GM23338 (cell line): ENCODE results near the gene CD84. TPM values are rescaled to one million over a fixed set of nuclear protein-coding genes. Genes with fewer than 3 reads are reported as not detected.

Experiments used
- ATAC-seq: fragments of 200-7000 bp; cut with Tn5 transposase; 3 replicates; pipeline ENCODE4 v1.9.1; 2020
- DNase-seq: peaks from one replicate; pipeline ENCODE4 v3.0.0-alpha.2; 2015; ENCODE audit warnings: low spot score
- H2AFZ ChIP-seq: fragments of 200-600 bp; sonication (generic); 2 replicates; pipeline ENCODE4 v1.8.0; 2016; ENCODE audit warnings: antibody characterized with exemption, mild to moderate bottlenecking, moderate library complexity
- H3F3A ChIP-seq: fragments of 200-600 bp; sonication (generic); replicated peaks from 2 replicates; pipeline ENCODE4 v1.8.0; 2017; ENCODE audit warnings: antibody characterized with exemption, mixed run types, low read depth
- H3K27ac ChIP-seq: fragments of 200-600 bp; sonication (generic); 2 replicates; pipeline ENCODE4 v1.6.1; 2016; ENCODE audit warnings: low read depth
- H3K27me3 ChIP-seq: fragments of 200-600 bp; sonication (generic); 2 replicates; pipeline ENCODE4 v1.8.0; 2016; ENCODE audit warnings: mild to moderate bottlenecking, mixed run types, moderate library complexity; ENCODE audit not compliant: insufficient read depth
- H3K36me3 ChIP-seq: fragments of 200-600 bp; sonication (generic); 2 replicates; pipeline ENCODE4 v1.8.0; 2016; ENCODE audit warnings: mild to moderate bottlenecking; ENCODE audit not compliant: insufficient read depth
- H3K4me1 ChIP-seq: fragments of 200-600 bp; sonication (generic); 2 replicates; pipeline ENCODE4 v1.8.0; 2016; ENCODE audit warnings: mild to moderate bottlenecking, moderate library complexity; ENCODE audit not compliant: insufficient read depth
- H3K4me2 ChIP-seq: fragments of 200-600 bp; sonication (generic); 2 replicates; pipeline ENCODE4 v1.7.1; 2017; ENCODE audit warnings: mixed run types
- H3K4me3 ChIP-seq: fragments of 200-600 bp; sonication (generic); 2 replicates; pipeline ENCODE4 v1.6.1; 2016; ENCODE audit warnings: mixed run types
- H3K79me2 ChIP-seq: fragments of 200-600 bp; sonication (generic); replicated peaks from 2 replicates; pipeline ENCODE4 v1.8.0; 2017; ENCODE audit warnings: mild to moderate bottlenecking; ENCODE audit not compliant: insufficient read depth
- H3K9me2 ChIP-seq: fragments of 200-600 bp; sonication (generic); 2 replicates; pipeline ENCODE4 v1.8.0; 2017; ENCODE audit not compliant: insufficient read depth
- H4K20me1 ChIP-seq: fragments of 200-600 bp; sonication (generic); replicated peaks from 2 replicates; pipeline ENCODE4 v1.8.0; 2017; ENCODE audit warnings: mild to moderate bottlenecking; ENCODE audit not compliant: insufficient read depth
- H3K27ac Mint-ChIP-seq: 2 replicates; pipeline ENCODE4 v1.8.0; 2020; ENCODE audit warnings: inconsistent platforms, mild to moderate bottlenecking, moderate library complexity, mixed read lengths
- H3K27me3 Mint-ChIP-seq: 3 replicates; pipeline ENCODE4 v1.8.0; 2022; ENCODE audit warnings: low read depth, mild to moderate bottlenecking, moderate library complexity, mixed read lengths, inconsistent platforms; ENCODE audit not compliant: insufficient read depth, poor library complexity
- H3K36me3 Mint-ChIP-seq: 3 replicates; pipeline ENCODE4 v1.8.0; 2021; ENCODE audit warnings: low read depth, mild to moderate bottlenecking, inconsistent platforms, moderate library complexity, mixed read lengths
- H3K4me1 Mint-ChIP-seq: 3 replicates; pipeline ENCODE4 v1.8.0; 2020; ENCODE audit warnings: mild to moderate bottlenecking, inconsistent platforms, mixed read lengths
- H3K4me3 Mint-ChIP-seq: 3 replicates; pipeline ENCODE4 v1.8.0; 2021; ENCODE audit warnings: moderate library complexity, mild to moderate bottlenecking, inconsistent platforms, mixed read lengths
- H3K9me3 Mint-ChIP-seq: 3 replicates; pipeline ENCODE4 v1.8.0; 2020; ENCODE audit warnings: moderate library complexity, mild to moderate bottlenecking, inconsistent platforms, mixed read lengths
- CREB1 ChIP-seq: fragments of 250-450 bp; sonication (Bioruptor Pico); IDR thresholded peaks from 2 replicates; pipeline ENCODE4 v1.5.0; 2020; ENCODE audit warnings: low read depth, mild to moderate bottlenecking, moderate library complexity
- EZH2 ChIP-seq: fragments of 200-600 bp; sonication (generic); IDR thresholded peaks from one replicate; pipeline ENCODE4 v1.8.0; 2017; ENCODE audit warnings: antibody characterized with exemption, mild to moderate bottlenecking, low read depth; ENCODE audit not compliant: unreplicated experiment
- EZH2phosphoT487 ChIP-seq: fragments of 200-600 bp; sonication (generic); IDR thresholded peaks from one replicate; pipeline ENCODE4 v1.8.1; 2018; ENCODE audit warnings: antibody characterized with exemption; ENCODE audit not compliant: unreplicated experiment
- JUNB ChIP-seq: IDR thresholded peaks from one replicate; pipeline ENCODE4 v1.6.1; 2016; ENCODE audit warnings: antibody characterized with exemption; ENCODE audit not compliant: unreplicated experiment
- NANOG ChIP-seq: IDR thresholded peaks from 2 replicates; pipeline ENCODE4 v1.6.1; 2016; ENCODE audit warnings: antibody characterized with exemption, borderline replicate concordance
- POLR2AphosphoS5 ChIP-seq: IDR thresholded peaks from 2 replicates; pipeline ENCODE4 v1.6.1; 2016; ENCODE audit warnings: antibody characterized with exemption, low read depth
- STAT1 ChIP-seq: IDR thresholded peaks from one replicate; pipeline ENCODE4 v1.6.1; 2016; ENCODE audit warnings: antibody characterized with exemption; ENCODE audit not compliant: unreplicated experiment
- ZNF114 ChIP-seq: fragments of 250-450 bp; sonication (Bioruptor Pico); IDR thresholded peaks from 2 replicates; pipeline ENCODE4 v1.5.0; 2020; ENCODE audit warnings: mild to moderate bottlenecking, moderate library complexity
- ZNF331 ChIP-seq: fragments of 250-450 bp; sonication (Bioruptor Pico); IDR thresholded peaks from 2 replicates; pipeline ENCODE4 v1.5.0; 2020; ENCODE audit warnings: low read depth, mild to moderate bottlenecking, moderate library complexity
- polyA plus RNA-seq: library from polyadenylated mRNA; unstranded; fragments of >200 nt; fragmentation: Nextera tagmentation; extraction: Ambion mirVana; gene quantifications from 2 replicates; pipeline ENCODE4 v1.2.1, GENCODE V29; 2016
- total RNA-seq: library from RNA; depleted of rRNA; stranded (reverse); fragments of >200 nt; shearing (Covaris generic); gene quantifications from 2 replicates; pipeline ENCODE4 v1.2.3, GENCODE V29; 2014
- TF ChIP-seq, protein P1 (sequence below), 2 experiments: fragments of 200-600 bp in 1 of 2; sonication (generic) in 1 of 2; conservative IDR thresholded peaks; 2 replicates each; pipeline versions ENCODE4 v1.5.1 to v1.6.1; 2016 to 2017; ENCODE audit warnings: antibody characterized with exemption in 2 of 2, low read depth in 2 of 2, mild to moderate bottlenecking in 2 of 2, moderate library complexity in 1 of 2
- TF ChIP-seq, protein P2 (sequence below): IDR thresholded peaks from one replicate; pipeline ENCODE4 v1.6.1; 2018; ENCODE audit warnings: antibody characterized with exemption; ENCODE audit not compliant: unreplicated experiment
- TF ChIP-seq, protein P3 (sequence below): IDR thresholded peaks from 2 replicates; pipeline ENCODE4 v1.6.1; 2016; ENCODE audit warnings: antibody characterized with exemption
- TF ChIP-seq, protein P4 (sequence below): fragments of 250-450 bp; sonication (Bioruptor Pico); IDR thresholded peaks from 2 replicates; pipeline ENCODE4 v1.5.0; 2020; ENCODE audit warnings: mild to moderate bottlenecking, moderate library complexity

The CD84 gene
- total and polyA plus RNA-seq, 2 experiments from 2014 or later = not detected

DNA sequence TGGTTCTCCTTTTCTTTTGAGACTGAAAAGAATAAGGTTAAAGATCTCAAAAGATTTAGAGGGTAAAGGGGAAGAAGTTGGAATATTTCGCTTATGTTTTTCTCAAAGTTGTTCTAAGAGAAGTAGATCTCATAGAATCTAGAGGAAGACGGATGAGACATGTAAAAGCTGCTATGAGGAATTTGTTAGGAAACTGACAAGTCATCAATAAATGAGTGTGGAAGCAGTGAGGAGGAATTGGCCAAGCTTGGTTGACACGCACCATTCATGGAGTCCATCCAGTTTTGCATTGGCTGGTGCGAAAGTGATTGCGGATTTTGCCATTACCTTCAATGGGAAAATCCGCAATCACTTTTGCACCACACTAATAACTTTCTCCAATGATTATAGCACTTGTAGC lies 76.2 kb downstream of the CD84 start:
- H3K27me3 ChIP-seq = no peaks in the 10 kb centered on the region
- DNase-seq (no peak), ATAC-seq (no peak)
- no peaks in the 10 kb centered on the region for H3K4me1 ChIP-seq
- Mint-ChIP-seq H3K27me3 (peaks cover 2% of the 10 kb centered on the region), H3K36me3 (peaks cover 3% of the 10 kb centered on the region; the same call in 1 of the 3 replicates), H3K27ac (no peak overlapping the region), H3K4me1 (no peaks in the 10 kb centered on the region), H3K4me3 (no peak overlapping the region), H3K9me3 (peaks cover 31% of the 10 kb centered on the region)
- peaks cover 5% of the 10 kb centered on the region; the same call in 1 of the 2 replicates for H3K9me2 ChIP-seq
- TF ChIP-seq, protein P1, sequence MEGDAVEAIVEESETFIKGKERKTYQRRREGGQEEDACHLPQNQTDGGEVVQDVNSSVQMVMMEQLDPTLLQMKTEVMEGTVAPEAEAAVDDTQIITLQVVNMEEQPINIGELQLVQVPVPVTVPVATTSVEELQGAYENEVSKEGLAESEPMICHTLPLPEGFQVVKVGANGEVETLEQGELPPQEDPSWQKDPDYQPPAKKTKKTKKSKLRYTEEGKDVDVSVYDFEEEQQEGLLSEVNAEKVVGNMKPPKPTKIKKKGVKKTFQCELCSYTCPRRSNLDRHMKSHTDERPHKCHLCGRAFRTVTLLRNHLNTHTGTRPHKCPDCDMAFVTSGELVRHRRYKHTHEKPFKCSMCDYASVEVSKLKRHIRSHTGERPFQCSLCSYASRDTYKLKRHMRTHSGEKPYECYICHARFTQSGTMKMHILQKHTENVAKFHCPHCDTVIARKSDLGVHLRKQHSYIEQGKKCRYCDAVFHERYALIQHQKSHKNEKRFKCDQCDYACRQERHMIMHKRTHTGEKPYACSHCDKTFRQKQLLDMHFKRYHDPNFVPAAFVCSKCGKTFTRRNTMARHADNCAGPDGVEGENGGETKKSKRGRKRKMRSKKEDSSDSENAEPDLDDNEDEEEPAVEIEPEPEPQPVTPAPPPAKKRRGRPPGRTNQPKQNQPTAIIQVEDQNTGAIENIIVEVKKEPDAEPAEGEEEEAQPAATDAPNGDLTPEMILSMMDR (conservative IDR thresholded peaks at IDR 0.05; ENCODE audit: low read depth in 2 of 2) = no peak
- TF ChIP-seq ZNF114 (CRISPR knock-in tag) = no peak
- no peak for TF ChIP-seq EZH2
- TF ChIP-seq STAT1 = no peak
- no peak for TF ChIP-seq POLR2AphosphoS5
- TF ChIP-seq, protein P2, sequence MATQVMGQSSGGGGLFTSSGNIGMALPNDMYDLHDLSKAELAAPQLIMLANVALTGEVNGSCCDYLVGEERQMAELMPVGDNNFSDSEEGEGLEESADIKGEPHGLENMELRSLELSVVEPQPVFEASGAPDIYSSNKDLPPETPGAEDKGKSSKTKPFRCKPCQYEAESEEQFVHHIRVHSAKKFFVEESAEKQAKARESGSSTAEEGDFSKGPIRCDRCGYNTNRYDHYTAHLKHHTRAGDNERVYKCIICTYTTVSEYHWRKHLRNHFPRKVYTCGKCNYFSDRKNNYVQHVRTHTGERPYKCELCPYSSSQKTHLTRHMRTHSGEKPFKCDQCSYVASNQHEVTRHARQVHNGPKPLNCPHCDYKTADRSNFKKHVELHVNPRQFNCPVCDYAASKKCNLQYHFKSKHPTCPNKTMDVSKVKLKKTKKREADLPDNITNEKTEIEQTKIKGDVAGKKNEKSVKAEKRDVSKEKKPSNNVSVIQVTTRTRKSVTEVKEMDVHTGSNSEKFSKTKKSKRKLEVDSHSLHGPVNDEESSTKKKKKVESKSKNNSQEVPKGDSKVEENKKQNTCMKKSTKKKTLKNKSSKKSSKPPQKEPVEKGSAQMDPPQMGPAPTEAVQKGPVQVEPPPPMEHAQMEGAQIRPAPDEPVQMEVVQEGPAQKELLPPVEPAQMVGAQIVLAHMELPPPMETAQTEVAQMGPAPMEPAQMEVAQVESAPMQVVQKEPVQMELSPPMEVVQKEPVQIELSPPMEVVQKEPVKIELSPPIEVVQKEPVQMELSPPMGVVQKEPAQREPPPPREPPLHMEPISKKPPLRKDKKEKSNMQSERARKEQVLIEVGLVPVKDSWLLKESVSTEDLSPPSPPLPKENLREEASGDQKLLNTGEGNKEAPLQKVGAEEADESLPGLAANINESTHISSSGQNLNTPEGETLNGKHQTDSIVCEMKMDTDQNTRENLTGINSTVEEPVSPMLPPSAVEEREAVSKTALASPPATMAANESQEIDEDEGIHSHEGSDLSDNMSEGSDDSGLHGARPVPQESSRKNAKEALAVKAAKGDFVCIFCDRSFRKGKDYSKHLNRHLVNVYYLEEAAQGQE = no peak
- no peak for TF ChIP-seq ZNF331 (CRISPR knock-in tag)
- no peak for TF ChIP-seq NANOG
- TF ChIP-seq, protein P3, sequence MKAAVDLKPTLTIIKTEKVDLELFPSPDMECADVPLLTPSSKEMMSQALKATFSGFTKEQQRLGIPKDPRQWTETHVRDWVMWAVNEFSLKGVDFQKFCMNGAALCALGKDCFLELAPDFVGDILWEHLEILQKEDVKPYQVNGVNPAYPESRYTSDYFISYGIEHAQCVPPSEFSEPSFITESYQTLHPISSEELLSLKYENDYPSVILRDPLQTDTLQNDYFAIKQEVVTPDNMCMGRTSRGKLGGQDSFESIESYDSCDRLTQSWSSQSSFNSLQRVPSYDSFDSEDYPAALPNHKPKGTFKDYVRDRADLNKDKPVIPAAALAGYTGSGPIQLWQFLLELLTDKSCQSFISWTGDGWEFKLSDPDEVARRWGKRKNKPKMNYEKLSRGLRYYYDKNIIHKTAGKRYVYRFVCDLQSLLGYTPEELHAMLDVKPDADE = no peak
- TF ChIP-seq, protein P4, sequence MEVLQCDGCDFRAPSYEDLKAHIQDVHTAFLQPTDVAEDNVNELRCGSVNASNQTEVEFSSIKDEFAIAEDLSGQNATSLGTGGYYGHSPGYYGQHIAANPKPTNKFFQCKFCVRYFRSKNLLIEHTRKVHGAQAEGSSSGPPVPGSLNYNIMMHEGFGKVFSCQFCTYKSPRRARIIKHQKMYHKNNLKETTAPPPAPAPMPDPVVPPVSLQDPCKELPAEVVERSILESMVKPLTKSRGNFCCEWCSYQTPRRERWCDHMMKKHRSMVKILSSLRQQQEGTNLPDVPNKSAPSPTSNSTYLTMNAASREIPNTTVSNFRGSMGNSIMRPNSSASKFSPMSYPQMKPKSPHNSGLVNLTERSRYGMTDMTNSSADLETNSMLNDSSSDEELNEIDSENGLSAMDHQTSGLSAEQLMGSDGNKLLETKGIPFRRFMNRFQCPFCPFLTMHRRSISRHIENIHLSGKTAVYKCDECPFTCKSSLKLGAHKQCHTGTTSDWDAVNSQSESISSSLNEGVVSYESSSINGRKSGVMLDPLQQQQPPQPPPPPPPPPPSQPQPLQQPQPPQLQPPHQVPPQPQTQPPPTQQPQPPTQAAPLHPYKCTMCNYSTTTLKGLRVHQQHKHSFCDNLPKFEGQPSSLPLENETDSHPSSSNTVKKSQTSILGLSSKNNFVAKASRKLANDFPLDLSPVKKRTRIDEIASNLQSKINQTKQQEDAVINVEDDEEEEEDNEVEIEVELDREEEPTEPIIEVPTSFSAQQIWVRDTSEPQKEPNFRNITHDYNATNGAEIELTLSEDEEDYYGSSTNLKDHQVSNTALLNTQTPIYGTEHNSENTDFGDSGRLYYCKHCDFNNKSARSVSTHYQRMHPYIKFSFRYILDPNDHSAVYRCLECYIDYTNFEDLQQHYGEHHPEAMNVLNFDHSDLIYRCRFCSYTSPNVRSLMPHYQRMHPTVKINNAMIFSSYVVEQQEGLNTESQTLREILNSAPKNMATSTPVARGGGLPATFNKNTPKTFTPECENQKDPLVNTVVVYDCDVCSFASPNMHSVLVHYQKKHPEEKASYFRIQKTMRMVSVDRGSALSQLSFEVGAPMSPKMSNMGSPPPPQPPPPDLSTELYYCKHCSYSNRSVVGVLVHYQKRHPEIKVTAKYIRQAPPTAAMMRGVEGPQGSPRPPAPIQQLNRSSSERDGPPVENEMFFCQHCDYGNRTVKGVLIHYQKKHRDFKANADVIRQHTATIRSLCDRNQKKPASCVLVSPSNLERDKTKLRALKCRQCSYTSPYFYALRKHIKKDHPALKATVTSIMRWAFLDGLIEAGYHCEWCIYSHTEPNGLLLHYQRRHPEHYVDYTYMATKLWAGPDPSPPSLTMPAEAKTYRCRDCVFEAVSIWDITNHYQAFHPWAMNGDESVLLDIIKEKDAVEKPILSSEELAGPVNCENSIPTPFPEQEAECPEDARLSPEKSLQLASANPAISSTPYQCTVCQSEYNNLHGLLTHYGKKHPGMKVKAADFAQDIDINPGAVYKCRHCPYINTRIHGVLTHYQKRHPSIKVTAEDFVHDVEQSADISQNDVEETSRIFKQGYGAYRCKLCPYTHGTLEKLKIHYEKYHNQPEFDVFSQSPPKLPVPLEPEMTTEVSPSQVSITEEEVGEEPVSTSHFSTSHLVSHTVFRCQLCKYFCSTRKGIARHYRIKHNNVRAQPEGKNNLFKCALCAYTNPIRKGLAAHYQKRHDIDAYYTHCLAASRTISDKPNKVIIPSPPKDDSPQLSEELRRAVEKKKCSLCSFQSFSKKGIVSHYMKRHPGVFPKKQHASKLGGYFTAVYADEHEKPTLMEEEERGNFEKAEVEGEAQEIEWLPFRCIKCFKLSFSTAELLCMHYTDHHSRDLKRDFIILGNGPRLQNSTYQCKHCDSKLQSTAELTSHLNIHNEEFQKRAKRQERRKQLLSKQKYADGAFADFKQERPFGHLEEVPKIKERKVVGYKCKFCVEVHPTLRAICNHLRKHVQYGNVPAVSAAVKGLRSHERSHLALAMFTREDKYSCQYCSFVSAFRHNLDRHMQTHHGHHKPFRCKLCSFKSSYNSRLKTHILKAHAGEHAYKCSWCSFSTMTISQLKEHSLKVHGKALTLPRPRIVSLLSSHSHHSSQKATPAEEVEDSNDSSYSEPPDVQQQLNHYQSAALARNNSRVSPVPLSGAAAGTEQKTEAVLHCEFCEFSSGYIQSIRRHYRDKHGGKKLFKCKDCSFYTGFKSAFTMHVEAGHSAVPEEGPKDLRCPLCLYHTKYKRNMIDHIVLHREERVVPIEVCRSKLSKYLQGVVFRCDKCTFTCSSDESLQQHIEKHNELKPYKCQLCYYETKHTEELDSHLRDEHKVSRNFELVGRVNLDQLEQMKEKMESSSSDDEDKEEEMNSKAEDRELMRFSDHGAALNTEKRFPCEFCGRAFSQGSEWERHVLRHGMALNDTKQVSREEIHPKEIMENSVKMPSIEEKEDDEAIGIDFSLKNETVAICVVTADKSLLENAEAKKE (CRISPR knock-in tag) = no peak
- TF ChIP-seq JUNB = no peak
- no peak for TF ChIP-seq CREB1 (CRISPR knock-in tag)
- no peak for TF ChIP-seq EZH2phosphoT487
- H3K4me3 ChIP-seq = no peak overlapping the region
- no peak overlapping the region; the same call in 1 of the 2 replicates for H2AFZ ChIP-seq
- no peaks in the 10 kb centered on the region for H4K20me1 ChIP-seq
- peaks cover 6% of the 10 kb centered on the region for H3K36me3 ChIP-seq
- H3F3A ChIP-seq = no peaks in the 10 kb centered on the region
- H3K79me2 ChIP-seq = no peaks in the 10 kb centered on the region
- H3K27ac ChIP-seq = no peak overlapping the region
- H3K4me2 ChIP-seq = no peak overlapping the region
